SK-N-SH (cell line): ENCODE measurements around the gene CREB3L1. TPM values are rescaled to one million over a fixed set of nuclear protein-coding genes. Genes with fewer than 3 reads are reported as not detected.

ENCODE experiments used
- CTCF ChIA-PET: fragments of 300-600, 350-600 bp; formaldehyde crosslinking; extraction: SDS; loops from one replicate; lab custom pipeline; 2021; lab: Yijun Ruan, JAX
- POLR2A ChIA-PET: fragments of 350-600 bp; sonication (Branson Sonifier 250); formaldehyde crosslinking; extraction: SDS; loops from one replicate; lab custom pipeline; 2020; ENCODE audit warnings: antibody characterized with exemption, inconsistent platforms; lab: Yijun Ruan, JAX
- DNase-seq: peaks from one replicate; pipeline ENCODE4 v3.0.0; 2012
- H2AFZ ChIP-seq: fragments of 200-600 bp; sonication (generic); 2 replicates; pipeline ENCODE4 v1.8.1; 2016; ENCODE audit warnings: antibody characterized with exemption, mild to moderate bottlenecking, low read depth
- H3F3A ChIP-seq: fragments of 200-600 bp; sonication (generic); replicated peaks from 2 replicates; pipeline ENCODE3; 2016; ENCODE audit warnings: antibody characterized with exemption, mild to moderate bottlenecking; ENCODE audit not compliant: insufficient read depth
- H3K27ac ChIP-seq, 2 experiments: fragments of 200-500 bp in 1 of 2; fragments of 200-600 bp in 1 of 2; sonication (Bioruptor generic) in 1 of 2; sonication (generic), shearing (Covaris generic) in 1 of 2; 2 replicates each; pipeline versions ENCODE4 v1.5.1 to v1.6.1; 2014 to 2016; ENCODE audit warnings: low read depth in 2 of 2, inconsistent platforms in 1 of 2, low read length in 1 of 2, mild to moderate bottlenecking in 1 of 2, mixed read lengths in 1 of 2
- H3K27me3 ChIP-seq: fragments of 200-600 bp; sonication (generic), shearing (Covaris generic); 2 replicates; pipeline ENCODE4 v1.6.1; 2016; ENCODE audit warnings: mixed run types; ENCODE audit not compliant: insufficient read depth
- H3K36me3 ChIP-seq, 2 experiments: fragments of 200-500 bp in 1 of 2; fragments of 200-600 bp in 1 of 2; sonication (Bioruptor generic) in 1 of 2; sonication (generic) in 1 of 2; replicated peaks in 1 of 2; 2 replicates each; pipeline versions ENCODE3 to v1.5.1; 2014 to 2016; ENCODE audit warnings: low read length in 1 of 2, mild to moderate bottlenecking in 1 of 2; ENCODE audit not compliant: insufficient read depth in 2 of 2, control insufficient read depth in 1 of 2
- H3K4me1 ChIP-seq, 2 experiments: fragments of 200-500 bp in 1 of 2; fragments of 200-600 bp in 1 of 2; sonication (Bioruptor generic) in 1 of 2; sonication (generic), shearing (Covaris generic) in 1 of 2; 2 replicates each; pipeline versions ENCODE4 v1.5.1 to v1.6.1; 2014 to 2016; ENCODE audit warnings: low read depth in 1 of 2, low read length in 1 of 2, mixed run types in 1 of 2; ENCODE audit not compliant: insufficient read depth in 2 of 2, control insufficient read depth in 1 of 2
- H3K4me2 ChIP-seq: fragments of 200-600 bp; sonication (generic), shearing (Covaris generic); 2 replicates; pipeline ENCODE4 v1.6.1; 2017; ENCODE audit warnings: mixed run types
- H3K4me3 ChIP-seq, 2 experiments: fragments of 200-500 bp in 1 of 2; fragments of 200-600 bp in 1 of 2; sonication (Bioruptor generic) in 1 of 2; sonication (generic), shearing (Covaris generic) in 1 of 2; 2 replicates each; pipeline versions ENCODE4 v1.5.1 to v1.8.1; 2014 to 2016; ENCODE audit warnings: low read depth in 2 of 2, inconsistent platforms in 1 of 2, low read length in 1 of 2, mild to moderate bottlenecking in 1 of 2, mixed read lengths in 1 of 2, moderate library complexity in 1 of 2
- H3K79me2 ChIP-seq: fragments of 200-600 bp; sonication (generic); 2 replicates; pipeline ENCODE4 v1.8.1; 2017; ENCODE audit warnings: mild to moderate bottlenecking; ENCODE audit not compliant: insufficient read depth
- H3K9ac ChIP-seq: fragments of 200-600 bp; sonication (generic); 2 replicates; pipeline ENCODE4 v1.6.1; 2017; ENCODE audit warnings: mixed run types
- H3K9me2 ChIP-seq: fragments of 200-600 bp; sonication (generic); 2 replicates; pipeline ENCODE4 v1.6.1; 2017; ENCODE audit warnings: mixed run types
- H3K9me3 ChIP-seq: fragments of 200-600 bp; sonication (generic); 2 replicates; pipeline ENCODE4 v1.6.1; 2017; ENCODE audit warnings: mixed run types, mild to moderate bottlenecking, moderate library complexity
- H4K20me1 ChIP-seq: fragments of 200-600 bp; sonication (generic); 2 replicates; pipeline ENCODE4 v1.6.1; 2017; ENCODE audit warnings: mild to moderate bottlenecking, mixed run types; ENCODE audit not compliant: insufficient read depth
- CHD2 ChIP-seq: fragments of 150-350 bp; IDR thresholded peaks from 2 replicates; pipeline ENCODE4 v1.6.1; 2018; ENCODE audit warnings: low read length; ENCODE audit not compliant: partially characterized antibody
- CTCF ChIP-seq: fragments of 200-600 bp; sonication (generic); IDR thresholded peaks from 2 replicates; pipeline ENCODE4 v1.6.1; 2017; ENCODE audit warnings: antibody characterized with exemption, mild to moderate bottlenecking, moderate library complexity
- ELF1 ChIP-seq: IDR thresholded peaks from 2 replicates; pipeline ENCODE4 v1.4.0; 2012
- EP300 ChIP-seq, 2 experiments: IDR thresholded peaks; 2 replicates each; pipeline versions ENCODE4 v1.4.0 to v1.6.1; 2012; ENCODE audit warnings: borderline replicate concordance in 1 of 2, low read depth in 1 of 2, low read length in 1 of 2
- FOSL2 ChIP-seq: IDR thresholded peaks from 2 replicates; pipeline ENCODE4 v1.4.0; 2012; ENCODE audit warnings: low read depth, mild to moderate bottlenecking, moderate library complexity, borderline replicate concordance
- FOXJ3 ChIP-seq: sonication (generic); formaldehyde crosslinking; IDR thresholded peaks from 2 replicates; pipeline ENCODE4 v1.5.1; 2020; ENCODE audit warnings: mild to moderate bottlenecking, missing genetic modification reagents
- FOXM1 ChIP-seq: IDR thresholded peaks from 2 replicates; pipeline ENCODE4 v1.4.0; 2012; ENCODE audit warnings: low read depth, mild to moderate bottlenecking
- GATA2 ChIP-seq: sonication (generic); formaldehyde crosslinking; IDR thresholded peaks from 2 replicates; pipeline ENCODE4 v1.5.0; 2020; ENCODE audit warnings: mild to moderate bottlenecking, missing genetic modification reagents
- IRF3 ChIP-seq: fragments of 150-350 bp; IDR thresholded peaks from 2 replicates; pipeline ENCODE4 v1.6.1; 2016; ENCODE audit warnings: mild to moderate bottlenecking, low read depth, low read length
- JUND ChIP-seq: IDR thresholded peaks from 2 replicates; pipeline ENCODE4 v1.4.0; 2012
- MEF2A ChIP-seq: IDR thresholded peaks from 2 replicates; pipeline ENCODE4 v1.4.0; 2012; ENCODE audit warnings: low read depth, borderline replicate concordance
- PBX3 ChIP-seq: IDR thresholded peaks from 2 replicates; pipeline ENCODE4; 2012
- POLR2AphosphoS5 ChIP-seq: IDR thresholded peaks from 2 replicates; pipeline ENCODE4 v1.6.1; 2012; ENCODE audit warnings: low read depth, low read length
- RCOR1 ChIP-seq: fragments of 150-350 bp; IDR thresholded peaks from 2 replicates; pipeline ENCODE4 v1.6.1; 2017; ENCODE audit warnings: antibody characterized with exemption, low read length
- REST ChIP-seq: IDR thresholded peaks from 2 replicates; pipeline ENCODE4 v1.6.1; 2012; ENCODE audit warnings: mild to moderate bottlenecking, low read depth, low read length, moderate library complexity
- RFX5 ChIP-seq: IDR thresholded peaks from 2 replicates; pipeline ENCODE4 v1.6.1; 2012; ENCODE audit warnings: mild to moderate bottlenecking, improper control_type of control experiment, low read length
- RXRA ChIP-seq: IDR thresholded peaks from 2 replicates; pipeline ENCODE4 v1.4.0; 2012; ENCODE audit warnings: low read depth, mild to moderate bottlenecking, borderline replicate concordance
- SIN3A ChIP-seq: IDR thresholded peaks from 2 replicates; pipeline ENCODE4 v1.6.1; 2012; ENCODE audit warnings: low read depth, mild to moderate bottlenecking, low read length, moderate library complexity, borderline replicate concordance
- TAF1 ChIP-seq: IDR thresholded peaks from 2 replicates; pipeline ENCODE4 v1.6.1; 2012; ENCODE audit warnings: low read depth, mild to moderate bottlenecking, low read length, moderate library complexity, borderline replicate concordance
- TCF12 ChIP-seq: IDR thresholded peaks from 2 replicates; pipeline ENCODE4 v1.4.0; 2012
- TEAD4 ChIP-seq: IDR thresholded peaks from 2 replicates; pipeline ENCODE4 v1.4.0; 2012; ENCODE audit warnings: mild to moderate bottlenecking, borderline replicate concordance; ENCODE audit not compliant: insufficient read depth
- WGBS: methylation state at CpG from one replicate; pipeline ENCODE4 v1.1.6; 2017; ENCODE audit warnings: low lambda C conversion rate; 5-methylcytosine and 5-hydroxymethylcytosine counted together
- polyA plus RNA-seq, 3 experiments: library from polyadenylated mRNA; depleted of rRNA; stranded (reverse); fragments of >200 nt; gene quantifications; 2 replicates each; pipeline ENCODE4 v1.2.3, GENCODE V29; 2012

The CREB3L1 gene
- polyA plus RNA-seq, 1 of the 3 experiments (the other 2 are of a cell fraction) = 14.0 TPM

- no peak for TF ChIP-seq GATA2 (CRISPR knock-in tag)
- TF ChIP-seq CTCF = peak; percentile 77
- TF ChIP-seq FOXM1 = no peak
- no peak for TF ChIP-seq SIN3A
- peak in 1 of 2 experiments; percentile 60; a peak in 1 of 4 replicates for TF ChIP-seq EP300 (IDR thresholded peaks at IDR 0.05; ENCODE audit: borderline replicate concordance in 1 of 2, low read depth in 1 of 2, low read length in 1 of 2)
- 0 out of 2 replicates have a peak, but pooled peaks have one; percentile 20 for TF ChIP-seq MEF2A
- no peak for TF ChIP-seq CHD2
- TF ChIP-seq RXRA = peak; percentile 42; the same call in 1 of the 2 replicates
- TF ChIP-seq PBX3 = peak; percentile 38; the same call in 1 of the 2 replicates
Measured at GRCh38 chr11:46296528-46297448, 19.3 kb downstream of the CREB3L1 start (continued).

- peaks cover 84% of the 10 kb centered on the region for H3K79me2 ChIP-seq
- 35% methylated on average over 8 of the region's 8 CpGs for WGBS
- peaks cover 13 to 30% of the 10 kb centered on the region in 2 experiments; a peak in 3 of 4 replicates for H3K4me1 ChIP-seq
- peak overlapping the region in 1 of 2 experiments; percentile 95; a peak in 2 of 4 replicates for H3K27ac ChIP-seq
- POLR2A ChIA-PET = interaction anchor here (1.4 kb wide), 1 partner anchor 17 kb away, joined by 3 read pairs; no protein-coding TSS in a partner anchor
- no peaks in the 10 kb centered on the region for H3K27me3 ChIP-seq
- peaks cover 0 to 20% of the 10 kb centered on the region in 2 experiments for H3K36me3 ChIP-seq
- CTCF ChIA-PET = interaction anchor here (1.2 to 2.1 kb wide), 2 partner anchors 10 to 59 kb away, joined by 4 to 20 read pairs; no protein-coding TSS in a partner anchor
- no peak for DNase-seq
- peak overlapping the region; percentile 21; the same call in 1 of the 2 replicates for H3K9ac ChIP-seq
- no peaks in the 10 kb centered on the region for H3K9me3 ChIP-seq
- no peak overlapping the region for H2AFZ ChIP-seq
- H3K4me3 ChIP-seq = no peak overlapping the region
- peaks cover 59% of the 10 kb centered on the region for H3F3A ChIP-seq
- H4K20me1 ChIP-seq = no peaks in the 10 kb centered on the region
- peak overlapping the region; percentile 32; the same call in 1 of the 2 replicates for H3K4me2 ChIP-seq
- H3K9me2 ChIP-seq = no peaks in the 10 kb centered on the region
- TF ChIP-seq GATA2 (CRISPR knock-in tag) (no peak), JUND (peak; percentile 74), FOSL2 (peak; percentile 85), REST (no peak), RXRA (no peak), RCOR1 (no peak), ELF1 (no peak), FOXJ3 (CRISPR knock-in tag) (no peak), TEAD4 (no peak), TCF12 (peak; percentile 39; the same call in 1 of the 2 replicates), POLR2AphosphoS5 (no peak), IRF3 (no peak), RFX5 (no peak), TAF1 (no peak), SIN3A (no peak)
Measured at GRCh38 chr11:46298699-46299433, 21.4 kb downstream of the CREB3L1 start.
